Panc1 (cell line): Measurements from ENCODE around the gene ATOSB. TPM values are rescaled to one million over a fixed set of nuclear protein-coding genes. Genes with fewer than 3 reads are reported as not detected.
"Not testable (repeated sequence)": the region's sequence is repeated elsewhere in the genome, so short reads cannot be mapped to it uniquely, and the experiment has no call there.

Source experiments
- ATAC-seq: fragments of 200-7000 bp; cut with Tn5 transposase; 2 replicates; pipeline ENCODE4 v1.9.1; 2020; ENCODE audit warnings: mild to moderate bottlenecking, moderate library complexity
- BruUV-seq: library from RNA; stranded (reverse); fragments of 400-500 nt; replicated peaks from 2 replicates; lab custom pipeline; 2021; lab: Mats Ljungman, UMichigan
- CTCF ChIA-PET: fragments of 300-600 bp; sonication (Branson Sonifier 250); formaldehyde crosslinking; loops from one replicate; lab custom pipeline; 2022; ENCODE audit warnings: antibody characterized with exemption; lab: Charles Lee
- POLR2A ChIA-PET: fragments of 300-600 bp; sonication (Branson Sonifier 250); formaldehyde crosslinking; loops from one replicate; lab custom pipeline; 2022; ENCODE audit warnings: antibody characterized with exemption; lab: Charles Lee
- DNase-seq: peaks from one replicate; pipeline ENCODE4 v3.0.0-alpha.2; 2010; ENCODE audit warnings: low read depth, low spot score
- H3K27ac ChIP-seq: 2 replicates; pipeline ENCODE4 v1.5.1; 2011; ENCODE audit warnings: mild to moderate bottlenecking, low read length, inconsistent platforms
- H3K27me3 ChIP-seq: fragments of 200-500 bp; sonication (Bioruptor generic); 2 replicates; pipeline ENCODE4 v1.6.0; 2014; ENCODE audit warnings: low read length, inconsistent platforms; ENCODE audit not compliant: control insufficient read depth, insufficient read depth
- H3K36me3 ChIP-seq: fragments of 200-500 bp; sonication (Bioruptor generic); 2 replicates; pipeline ENCODE4 v1.5.1; 2014; ENCODE audit warnings: inconsistent platforms, mild to moderate bottlenecking, low read length, moderate library complexity; ENCODE audit not compliant: control insufficient read depth, insufficient read depth
- H3K4me1 ChIP-seq: 2 replicates; pipeline ENCODE4 v1.5.1; 2011; ENCODE audit warnings: inconsistent platforms, mild to moderate bottlenecking, low read length, moderate library complexity; ENCODE audit not compliant: control insufficient read depth, insufficient read depth
- H3K4me3 ChIP-seq, 2 experiments: 2 replicates each; pipeline ENCODE4 v1.5.1; 2011 to 2012; ENCODE audit warnings: low read depth in 2 of 2, low read length in 2 of 2, mild to moderate bottlenecking in 2 of 2, inconsistent platforms in 1 of 2, moderate library complexity in 1 of 2
- H3K9me3 ChIP-seq: fragments of 200-500 bp; sonication (Bioruptor generic); 2 replicates; pipeline ENCODE4 v1.5.1; 2014; ENCODE audit warnings: low read depth, mild to moderate bottlenecking, inconsistent platforms, low read length, moderate library complexity; ENCODE audit not compliant: control insufficient read depth, insufficient read depth
- POLR2AphosphoS5 ChIP-seq: IDR thresholded peaks from 2 replicates; pipeline ENCODE4 v1.6.1; 2012; ENCODE audit warnings: mild to moderate bottlenecking, low read depth, low read length, moderate library complexity
- SIN3A ChIP-seq: IDR thresholded peaks from 2 replicates; pipeline ENCODE4 v1.6.1; 2012; ENCODE audit warnings: low read depth, mild to moderate bottlenecking, low read length, moderate library complexity, borderline replicate concordance; ENCODE audit not compliant: insufficient read depth
- TCF7L2 ChIP-seq: IDR thresholded peaks from 2 replicates; pipeline ENCODE4 v1.6.1; 2011; ENCODE audit warnings: mild to moderate bottlenecking, low read depth, low read length, inconsistent platforms
- in situ Hi-C: cut with HindIII; loops from 2 replicates; pipeline ENCODE4 v1.10.0; 2016; ENCODE audit warnings: low sequenced_read_pairs, low pct_unique_long_range_greater_than_20kb
- intact Hi-C: fragments of 100-400 bp; cut with micrococcal nuclease; formaldehyde crosslinking; loops from one replicate; pipeline ENCODE4 v1.10.0; 2022; ENCODE audit not compliant: unreplicated experiment
- total RNA-seq: library from RNA; stranded (reverse); gene quantifications from one replicate; pipeline ENCODE4 v1.2.1, GENCODE V29; 2021; ENCODE audit not compliant: unreplicated experiment
- TF ChIP-seq, protein P1 (sequence below): fragments of 450-650 bp; IDR thresholded peaks from 2 replicates; pipeline ENCODE4 v1.5.1; 2017; ENCODE audit warnings: mild to moderate bottlenecking
- TF ChIP-seq, protein P2 (sequence below), 2 experiments: IDR thresholded peaks; 2 replicates each; pipeline ENCODE4 v1.6.1; 2011 to 2012; ENCODE audit warnings: low read depth in 2 of 2, control low read depth in 1 of 2, low read length in 1 of 2, mild to moderate bottlenecking in 1 of 2, moderate library complexity in 1 of 2; ENCODE audit not compliant: insufficient read depth in 1 of 2

ATOSB gene
- total RNA-seq, 1 experiment from 2014 or later, result 23.6 TPM

DNA sequence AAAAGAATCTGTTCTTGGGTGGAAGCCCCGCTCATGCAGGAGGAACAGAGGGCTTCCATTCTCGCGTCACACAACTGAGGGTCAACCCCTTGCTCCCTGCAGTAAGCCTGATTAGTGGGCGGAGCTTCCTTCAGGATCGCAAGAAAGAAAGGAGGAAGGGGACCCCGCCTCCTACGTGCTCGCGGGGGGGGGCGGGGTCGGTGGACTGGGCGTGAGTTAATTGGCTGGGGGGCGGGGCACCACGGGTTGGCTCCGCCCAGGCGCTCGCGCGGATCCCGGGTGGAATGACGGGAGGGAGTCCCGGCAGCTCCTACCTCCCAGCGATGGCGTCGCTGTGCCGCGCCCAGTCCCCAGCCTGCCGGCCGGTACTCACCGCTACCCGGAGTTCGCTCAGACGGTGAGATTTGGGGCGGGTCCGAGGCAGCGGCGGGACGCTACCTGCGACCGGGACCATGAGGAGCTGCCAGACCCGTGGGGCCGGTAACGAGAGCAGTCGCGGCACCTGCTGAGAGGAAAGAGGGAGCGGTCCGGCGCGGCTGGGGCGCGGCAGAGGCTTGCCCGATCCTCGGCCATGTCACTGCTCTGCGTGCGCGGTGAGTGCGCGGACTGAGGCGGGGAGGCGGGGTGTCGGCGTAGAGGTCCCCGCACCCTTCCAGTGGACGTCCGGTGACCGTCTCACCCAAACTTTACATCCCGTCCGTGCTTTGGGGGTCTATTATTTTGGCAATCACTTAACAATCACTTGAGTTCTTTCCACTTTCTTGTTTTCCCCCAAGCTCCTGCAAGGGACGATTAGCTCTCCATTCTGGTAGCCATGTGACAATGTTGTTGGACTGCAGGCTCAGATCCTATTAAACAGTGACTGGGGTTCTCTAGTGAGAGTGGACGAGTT lies 46.3 kb upstream of the ATOSB start, which contains the start of gene UNC13B:
UNC13B (plus strand) TSS at position 297 of the 892 bp plus-strand sequence; CDS start at position 572, 275 bp downstream.
- peak within 1 kb of the TSS; percentile 87 for H3K27ac ChIP-seq
- no peaks in the 10 kb centered on the region for H3K27me3 ChIP-seq
- in situ Hi-C loops, result no loop called here
- TF ChIP-seq TCF7L2 (no peak; the same call in 1 of the 2 replicates), POLR2AphosphoS5 (peak; percentile 79), SIN3A (peak; percentile 94)
- TF ChIP-seq, protein P1, sequence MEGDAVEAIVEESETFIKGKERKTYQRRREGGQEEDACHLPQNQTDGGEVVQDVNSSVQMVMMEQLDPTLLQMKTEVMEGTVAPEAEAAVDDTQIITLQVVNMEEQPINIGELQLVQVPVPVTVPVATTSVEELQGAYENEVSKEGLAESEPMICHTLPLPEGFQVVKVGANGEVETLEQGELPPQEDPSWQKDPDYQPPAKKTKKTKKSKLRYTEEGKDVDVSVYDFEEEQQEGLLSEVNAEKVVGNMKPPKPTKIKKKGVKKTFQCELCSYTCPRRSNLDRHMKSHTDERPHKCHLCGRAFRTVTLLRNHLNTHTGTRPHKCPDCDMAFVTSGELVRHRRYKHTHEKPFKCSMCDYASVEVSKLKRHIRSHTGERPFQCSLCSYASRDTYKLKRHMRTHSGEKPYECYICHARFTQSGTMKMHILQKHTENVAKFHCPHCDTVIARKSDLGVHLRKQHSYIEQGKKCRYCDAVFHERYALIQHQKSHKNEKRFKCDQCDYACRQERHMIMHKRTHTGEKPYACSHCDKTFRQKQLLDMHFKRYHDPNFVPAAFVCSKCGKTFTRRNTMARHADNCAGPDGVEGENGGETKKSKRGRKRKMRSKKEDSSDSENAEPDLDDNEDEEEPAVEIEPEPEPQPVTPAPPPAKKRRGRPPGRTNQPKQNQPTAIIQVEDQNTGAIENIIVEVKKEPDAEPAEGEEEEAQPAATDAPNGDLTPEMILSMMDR, result peak; percentile 35; the same call in 1 of the 2 replicates
- TF ChIP-seq, protein P2, sequence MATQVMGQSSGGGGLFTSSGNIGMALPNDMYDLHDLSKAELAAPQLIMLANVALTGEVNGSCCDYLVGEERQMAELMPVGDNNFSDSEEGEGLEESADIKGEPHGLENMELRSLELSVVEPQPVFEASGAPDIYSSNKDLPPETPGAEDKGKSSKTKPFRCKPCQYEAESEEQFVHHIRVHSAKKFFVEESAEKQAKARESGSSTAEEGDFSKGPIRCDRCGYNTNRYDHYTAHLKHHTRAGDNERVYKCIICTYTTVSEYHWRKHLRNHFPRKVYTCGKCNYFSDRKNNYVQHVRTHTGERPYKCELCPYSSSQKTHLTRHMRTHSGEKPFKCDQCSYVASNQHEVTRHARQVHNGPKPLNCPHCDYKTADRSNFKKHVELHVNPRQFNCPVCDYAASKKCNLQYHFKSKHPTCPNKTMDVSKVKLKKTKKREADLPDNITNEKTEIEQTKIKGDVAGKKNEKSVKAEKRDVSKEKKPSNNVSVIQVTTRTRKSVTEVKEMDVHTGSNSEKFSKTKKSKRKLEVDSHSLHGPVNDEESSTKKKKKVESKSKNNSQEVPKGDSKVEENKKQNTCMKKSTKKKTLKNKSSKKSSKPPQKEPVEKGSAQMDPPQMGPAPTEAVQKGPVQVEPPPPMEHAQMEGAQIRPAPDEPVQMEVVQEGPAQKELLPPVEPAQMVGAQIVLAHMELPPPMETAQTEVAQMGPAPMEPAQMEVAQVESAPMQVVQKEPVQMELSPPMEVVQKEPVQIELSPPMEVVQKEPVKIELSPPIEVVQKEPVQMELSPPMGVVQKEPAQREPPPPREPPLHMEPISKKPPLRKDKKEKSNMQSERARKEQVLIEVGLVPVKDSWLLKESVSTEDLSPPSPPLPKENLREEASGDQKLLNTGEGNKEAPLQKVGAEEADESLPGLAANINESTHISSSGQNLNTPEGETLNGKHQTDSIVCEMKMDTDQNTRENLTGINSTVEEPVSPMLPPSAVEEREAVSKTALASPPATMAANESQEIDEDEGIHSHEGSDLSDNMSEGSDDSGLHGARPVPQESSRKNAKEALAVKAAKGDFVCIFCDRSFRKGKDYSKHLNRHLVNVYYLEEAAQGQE (IDR thresholded peaks at IDR 0.05; ENCODE audit: insufficient read depth in 1 of 2, low read depth in 2 of 2, low read length in 1 of 2), result no peak; a peak in 1 of 4 replicates
- no peaks in the 10 kb centered on the region for H3K9me3 ChIP-seq
- peak within 1 kb of the TSS; percentile 70 to 90 for H3K4me3 ChIP-seq
- no peaks in the 10 kb centered on the region for H3K36me3 ChIP-seq
- BruUV-seq, result no TSS peak
- intact Hi-C loops, result no loop called here
- ATAC-seq, result peak; percentile 98
- DNase-seq, result peak; percentile 56
- POLR2A ChIA-PET, result interaction anchor here (0.6 to 1.7 kb wide), 13 partner anchors 25 to 576 kb away, joined by 3 to 9 read pairs (median 4); partner anchors contain the start of genes ATOSB and STOML2
- H3K4me1 ChIP-seq, result peaks cover 15% of the 10 kb centered on the region
- CTCF ChIA-PET, result interaction anchor here (0.6 to 1.3 kb wide), 3 partner anchors 43 to 97 kb away, joined by 3 to 5 read pairs (median 4); partner anchors contain the start of gene ATOSB

DNA sequence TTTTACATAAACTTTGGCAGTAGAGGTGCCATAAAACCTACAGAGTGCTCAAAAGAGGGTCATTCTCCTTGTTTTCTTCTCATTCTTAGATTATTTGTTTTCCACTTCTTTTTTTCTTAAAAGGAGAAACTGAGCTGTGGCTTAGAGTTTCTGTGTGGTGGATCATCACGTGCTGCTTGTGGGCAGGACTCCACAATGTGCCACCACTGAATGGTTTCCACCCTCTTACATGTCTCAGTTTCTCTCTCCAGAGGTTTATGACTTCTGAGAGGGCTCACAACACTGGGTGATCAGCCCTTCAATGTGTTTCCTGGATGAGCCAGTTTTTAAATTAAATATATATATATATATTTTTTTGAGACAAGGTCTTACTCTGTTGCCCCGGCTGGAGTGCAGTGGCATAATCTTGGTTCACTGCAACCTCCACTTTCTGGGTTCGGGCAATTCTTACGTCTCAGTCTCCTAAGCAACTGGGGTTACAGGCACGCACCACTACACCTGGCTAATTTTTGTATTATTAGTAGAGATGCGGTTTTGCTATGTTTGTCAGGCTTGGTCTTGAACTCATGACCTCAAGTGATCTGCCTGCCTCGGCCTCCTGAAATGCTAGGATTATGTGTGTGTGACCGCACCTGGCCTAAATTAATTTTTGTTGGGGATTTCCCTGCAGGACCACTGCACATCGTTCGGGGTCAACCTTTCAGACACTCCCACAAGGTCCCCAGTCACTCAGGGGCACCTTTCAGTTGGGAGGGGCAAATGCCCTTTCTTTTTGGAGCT lies 43.0 kb upstream of the ATOSB start:
- no peaks in the 10 kb centered on the region for H3K36me3 ChIP-seq
- H3K4me3 ChIP-seq, result no peak overlapping the region
- TF ChIP-seq, protein P2 (IDR thresholded peaks at IDR 0.05; ENCODE audit: insufficient read depth in 1 of 2, low read depth in 2 of 2, low read length in 1 of 2), result no peak
- TF ChIP-seq POLR2AphosphoS5, result no peak
- TF ChIP-seq TCF7L2, result no peak
- TF ChIP-seq SIN3A, result no peak
- TF ChIP-seq, protein P1, result no peak
- H3K27me3 ChIP-seq, result no peaks in the 10 kb centered on the region
- POLR2A ChIA-PET, result interaction anchor here (0.7 kb wide), 2 partner anchors 83 to 224 kb away, joined by 3 to 4 read pairs; no protein-coding TSS in a partner anchor
- in situ Hi-C loops, result no loop called here
- ATAC-seq (no peak), DNase-seq (no peak)
- intact Hi-C loops, result no loop called here
- H3K9me3 ChIP-seq, result no peaks in the 10 kb centered on the region
- peaks cover 10% of the 10 kb centered on the region for H3K4me1 ChIP-seq
- BruUV-seq, result no TSS peak
- H3K27ac ChIP-seq, result no peak overlapping the region
- CTCF ChIA-PET, result no interaction called here

DNA sequence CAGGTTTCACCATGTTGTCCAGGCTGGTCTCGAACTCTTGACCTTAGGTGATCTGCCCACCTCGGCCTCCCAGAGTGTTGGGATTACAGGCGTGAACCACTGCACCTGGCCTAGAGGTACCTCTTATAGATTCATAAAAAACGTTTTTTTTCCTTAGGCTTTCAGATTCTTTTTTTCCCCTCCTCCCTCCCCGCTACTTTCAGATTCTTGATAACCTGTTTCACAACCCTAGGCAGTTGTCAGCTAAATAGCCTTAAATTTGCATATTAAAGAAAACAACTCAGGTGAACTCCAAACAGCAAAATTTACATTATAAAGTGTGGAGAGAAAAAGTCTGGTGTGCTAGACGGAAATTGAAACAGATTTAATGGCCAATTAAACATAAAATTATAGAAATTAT lies 42.2 kb upstream of the ATOSB start:
- not testable (repeated sequence) for BruUV-seq

More for the DNA sequence above, 42.2 kb upstream of the ATOSB start:
- CTCF ChIA-PET, H3K4me1 ChIP-seq, H3K27me3 ChIP-seq, DNase-seq, H3K36me3 ChIP-seq, ATAC-seq, H3K27ac ChIP-seq, in situ Hi-C loops, H3K9me3 ChIP-seq, intact Hi-C loops, H3K4me3 ChIP-seq: not testable (repeated sequence)
- POLR2A ChIA-PET, result interaction anchor here (0.7 kb wide), 1 partner anchor 84 kb away, joined by 3 read pairs; no protein-coding TSS in a partner anchor
